CD4-positive, alpha-beta T cell treated with Interleukin-21 for 1 hour (primary cell): ENCODE data around the gene DCC.

ENCODE experiments used
- DNase-seq: peaks from one replicate; pipeline ENCODE4 v3.0.0-alpha.2; 2020

DCC gene

DNA sequence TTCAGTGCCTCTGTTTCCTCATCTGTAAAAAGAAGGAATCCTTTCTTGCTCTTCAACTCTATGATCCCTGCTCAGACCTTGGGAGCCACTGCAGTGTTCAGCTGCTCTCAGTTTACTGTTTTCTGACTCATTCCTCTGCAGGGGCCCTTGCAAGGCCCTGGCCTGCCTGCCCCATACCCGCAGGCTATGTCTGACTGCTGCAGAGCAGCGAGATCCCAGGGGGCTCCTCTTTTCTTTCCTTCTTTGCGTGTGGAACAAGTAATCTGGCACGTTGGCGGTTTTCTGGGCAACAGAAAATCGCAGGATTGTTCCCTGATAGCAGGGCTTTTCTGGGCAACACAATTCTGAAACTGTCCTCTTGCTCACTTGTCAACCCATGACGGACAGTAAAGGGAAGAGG, 376.0 kb downstream of the DCC start:
- DNase-seq = no peak

DNA sequence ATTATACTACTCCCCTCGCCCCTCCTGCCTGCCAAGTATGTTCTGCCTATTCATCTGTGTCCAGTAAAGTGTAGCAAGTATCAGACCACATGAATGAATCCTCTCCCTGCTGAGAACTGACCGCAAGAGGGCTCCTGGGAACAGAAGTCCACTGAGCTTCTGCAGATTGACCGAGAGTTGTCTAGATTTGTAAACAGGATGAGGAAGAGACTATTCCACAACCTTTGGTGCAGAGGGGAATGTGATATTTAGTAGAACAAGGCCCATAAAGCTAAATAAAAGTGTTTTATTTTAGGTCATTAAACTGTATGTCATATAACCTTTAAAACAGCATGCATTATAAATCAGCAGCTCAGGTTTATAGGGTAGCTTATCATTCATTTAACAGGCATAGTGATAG, 377.0 kb downstream of the DCC start:
- DNase-seq = no peak

DNA sequence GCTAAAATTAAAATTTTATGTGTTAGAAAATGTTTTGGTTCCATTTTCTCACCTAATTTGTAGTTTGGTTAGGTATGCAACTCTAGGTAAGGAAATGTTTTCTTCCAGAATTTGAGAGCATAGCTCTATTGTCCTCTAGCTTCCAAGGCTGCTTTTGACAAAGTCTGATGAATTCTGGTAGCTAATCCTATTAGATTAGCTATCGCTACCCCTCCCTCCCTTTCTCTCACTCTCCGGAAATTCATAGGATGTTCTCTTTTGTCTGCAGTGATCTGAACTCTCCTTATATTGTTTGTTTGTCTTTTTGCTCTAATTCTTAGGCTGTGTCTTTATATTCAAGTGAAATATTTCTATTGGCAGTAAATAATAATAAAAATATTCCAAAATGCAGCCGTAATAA, 382.9 kb downstream of the DCC start:
- DNase-seq = no peak

DNA sequence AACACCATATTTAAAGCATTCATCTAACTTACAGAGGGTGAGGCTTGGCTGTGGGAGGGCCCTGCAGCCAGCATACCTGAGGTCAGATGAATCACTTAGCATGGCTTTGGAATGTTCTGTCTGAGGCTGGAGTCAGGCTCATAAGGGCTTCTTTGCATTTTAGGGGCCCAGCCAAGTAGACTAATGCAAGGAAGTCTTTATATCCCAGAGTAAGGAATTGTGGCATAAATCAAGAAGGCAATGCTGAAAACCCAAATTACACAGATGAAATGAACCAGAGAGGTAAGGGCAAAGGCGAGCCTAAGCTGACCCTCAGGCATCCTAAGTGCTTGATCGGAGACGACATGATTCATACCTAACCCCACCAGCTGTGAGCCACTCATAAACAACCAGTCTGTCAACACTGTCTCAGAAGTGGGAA, 383.6 kb downstream of the DCC start:
- no peak for DNase-seq

DNA sequence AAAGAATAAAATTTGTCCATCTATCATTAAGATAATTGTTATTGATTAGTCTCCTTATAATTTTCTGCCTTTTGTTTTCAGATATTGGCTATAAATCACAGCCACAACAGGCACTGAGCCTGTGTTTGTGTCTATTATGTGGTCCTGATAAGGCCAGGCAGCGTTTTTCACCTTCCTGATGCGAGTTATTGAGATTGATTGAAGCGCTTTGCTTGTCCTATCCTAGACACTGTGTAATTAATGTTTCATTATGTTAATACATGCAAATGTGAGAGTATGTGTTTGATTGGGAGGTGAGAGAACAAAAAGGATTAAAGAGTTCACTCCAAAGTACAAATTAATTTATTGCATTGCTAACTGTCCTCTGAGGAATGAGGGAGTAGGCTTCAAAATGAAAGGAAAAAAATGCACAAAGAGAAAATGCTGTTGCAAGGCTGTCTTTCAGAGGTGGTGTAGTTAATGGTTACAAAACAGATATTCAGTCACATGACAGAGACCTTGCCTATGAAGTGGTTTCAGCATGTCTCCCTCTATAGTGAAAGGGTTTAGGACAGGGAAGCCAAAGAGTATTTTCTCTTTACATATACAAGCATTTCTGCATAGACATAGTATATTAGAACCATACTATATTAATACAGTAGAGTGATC, 391.1 kb downstream of the DCC start:
- DNase-seq = no peak

DNA sequence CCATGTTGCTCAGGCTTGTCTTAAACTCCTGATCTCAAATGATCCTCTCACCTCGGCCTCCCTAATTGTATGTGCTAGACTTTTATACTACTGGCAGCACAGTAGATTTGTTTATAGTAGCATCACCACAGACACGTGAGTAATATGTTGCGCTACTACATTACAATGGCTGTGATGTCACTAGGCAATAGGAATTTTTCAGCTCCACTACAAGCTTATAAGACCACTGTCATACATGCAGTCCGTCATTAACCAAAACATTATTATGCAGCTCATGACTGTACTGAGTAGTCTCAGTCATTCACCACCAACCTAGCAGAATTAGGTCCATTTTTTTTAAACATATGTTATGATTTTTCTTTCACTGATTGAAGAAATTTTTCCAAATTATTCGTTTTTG, 398.9 kb downstream of the DCC start:
- DNase-seq = no peak

DNA sequence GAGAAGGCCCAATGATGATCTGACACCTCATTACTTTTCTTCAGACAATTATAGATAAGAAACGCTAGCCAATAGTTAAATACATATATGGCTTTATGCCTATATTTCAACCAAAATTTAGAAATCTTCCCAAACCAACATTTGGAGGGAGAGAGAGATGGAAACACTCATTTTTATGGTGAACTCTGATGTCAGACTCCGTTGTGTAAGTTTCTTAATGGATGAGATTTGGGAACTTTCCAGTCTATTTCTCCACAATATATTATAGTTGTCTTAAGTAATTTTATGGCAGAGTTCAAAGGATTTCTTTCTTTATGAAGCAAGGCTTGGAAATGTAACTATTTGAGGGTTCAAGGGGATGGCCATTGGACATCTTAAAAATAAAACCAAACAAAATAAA, 407.0 kb downstream of the DCC start:
- no peak for DNase-seq

DNA sequence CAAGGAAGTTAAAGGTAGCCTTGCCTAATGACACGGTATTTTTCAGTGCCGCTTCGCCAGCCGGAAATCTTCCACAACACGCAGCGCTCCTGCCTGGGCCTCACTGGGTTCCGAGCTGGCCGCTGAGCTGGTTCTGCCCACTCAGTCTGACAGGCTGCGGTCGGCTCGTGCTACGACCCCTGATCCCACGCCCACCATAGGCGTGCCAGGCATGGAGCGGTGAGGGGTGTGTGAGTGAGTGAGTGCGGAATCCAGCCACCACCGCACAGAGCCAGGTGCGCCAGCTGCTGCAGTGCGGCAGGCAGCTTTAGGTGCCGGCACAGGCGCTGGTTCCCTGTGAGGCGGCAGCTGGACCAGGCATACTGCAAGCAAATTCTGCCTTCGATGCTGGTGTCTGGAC, 407.9 kb downstream of the DCC start:
- DNase-seq = no peak

DNA sequence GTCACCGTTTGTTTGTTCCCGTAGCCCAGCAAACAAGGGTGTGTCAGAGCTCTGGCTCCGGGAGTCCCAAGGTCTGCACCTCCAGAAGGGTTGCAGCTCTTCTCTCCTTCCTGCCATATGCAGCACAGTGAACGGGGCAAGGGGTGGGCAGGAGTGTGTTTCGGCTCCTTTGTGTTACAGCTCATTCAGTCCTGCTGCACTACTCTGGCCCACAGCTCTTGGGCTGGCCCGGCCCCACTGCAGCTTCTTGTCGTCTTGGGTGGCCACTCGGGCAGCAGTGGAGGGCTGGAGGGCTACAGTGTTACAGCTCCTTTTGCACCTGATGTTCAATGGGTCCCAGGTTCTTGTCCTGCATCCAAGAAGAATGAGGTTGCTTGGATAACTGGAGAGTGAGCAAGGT, 408.3 kb downstream of the DCC start:
- DNase-seq = no peak

DNA sequence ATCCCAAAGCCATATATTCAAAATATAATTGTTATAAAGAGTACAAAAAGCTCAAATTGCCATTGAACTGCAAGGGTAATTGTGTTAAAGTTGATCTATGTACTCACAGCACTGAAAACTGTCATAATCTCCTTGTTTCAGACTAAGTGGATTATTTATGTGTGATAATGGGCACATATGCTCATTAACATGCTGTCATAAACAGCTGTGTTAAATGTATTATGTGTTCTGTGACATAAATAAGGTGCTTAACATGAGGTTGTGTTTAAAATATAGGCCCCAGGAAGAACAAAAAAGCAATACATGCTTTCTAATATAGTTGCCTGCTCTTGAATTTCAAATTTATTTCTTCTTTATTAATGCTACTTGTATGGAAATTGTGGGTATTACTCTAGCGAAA, 409.5 kb downstream of the DCC start:
- no peak for DNase-seq

DNA sequence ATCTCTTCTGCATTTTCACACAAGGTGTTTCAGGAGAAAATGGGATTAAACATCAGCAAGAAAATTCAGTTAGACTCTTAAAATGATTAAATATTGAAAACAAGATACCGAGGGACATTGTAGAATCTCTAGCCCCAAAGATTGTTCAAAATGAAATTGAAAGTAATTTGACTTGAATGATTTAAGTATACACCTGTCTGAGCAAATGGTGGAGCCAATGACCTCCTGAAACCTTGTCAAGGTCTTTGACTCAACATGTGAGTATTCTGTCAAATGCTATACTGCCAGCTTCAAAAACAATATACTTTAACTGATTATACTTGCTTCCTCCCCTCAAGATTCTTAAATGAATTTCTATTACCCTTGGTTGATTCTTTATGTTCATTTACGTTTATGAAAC, 411.0 kb downstream of the DCC start:
- no peak for DNase-seq

DNA sequence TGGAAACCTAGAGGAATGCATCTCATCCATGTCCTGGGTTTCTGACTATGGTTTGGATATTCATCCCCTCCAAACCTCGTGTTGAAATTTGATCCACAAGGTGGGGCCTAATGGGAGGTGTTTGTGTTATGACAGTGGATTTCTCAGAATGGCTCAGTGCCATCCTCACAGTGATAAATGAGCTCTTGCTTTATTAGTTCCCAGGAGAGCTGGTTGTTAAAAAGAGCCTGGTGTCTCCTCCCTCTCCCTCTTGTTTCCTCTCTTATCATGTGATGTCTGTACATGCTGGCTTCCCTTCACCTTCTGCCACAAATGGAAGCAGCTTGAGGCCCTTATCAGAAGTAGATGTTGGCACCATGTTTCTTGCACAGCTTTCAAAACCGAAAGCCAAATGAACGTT, 424.3 kb downstream of the DCC start:
- DNase-seq = no peak

DNA sequence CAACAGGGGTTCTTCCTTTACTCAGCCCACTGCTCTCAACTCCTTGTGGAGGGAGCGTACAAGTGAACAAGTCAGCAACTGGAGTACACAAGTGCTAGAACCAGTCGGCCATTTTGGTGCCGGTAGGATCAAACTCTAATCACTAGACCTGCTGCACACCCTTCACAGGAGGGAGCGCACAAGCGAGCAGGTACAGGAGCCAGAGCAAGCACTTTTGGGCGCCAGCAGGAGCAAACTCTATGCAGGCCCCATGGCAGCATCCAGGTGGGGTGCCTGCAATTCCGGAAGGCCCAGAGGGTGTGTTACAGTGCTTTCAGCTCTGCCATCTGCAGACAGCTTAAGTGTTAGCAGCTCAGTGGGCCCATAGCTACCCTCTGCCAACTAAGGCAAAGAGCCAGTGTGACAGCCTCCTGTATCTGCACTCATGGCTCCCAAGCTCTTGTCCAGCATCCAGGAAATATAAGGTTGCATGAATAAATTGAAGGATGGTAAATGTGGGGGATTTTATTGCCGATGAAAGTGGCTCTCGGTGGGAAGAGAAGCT, 426.1 kb downstream of the DCC start:
- DNase-seq = no peak

DNA sequence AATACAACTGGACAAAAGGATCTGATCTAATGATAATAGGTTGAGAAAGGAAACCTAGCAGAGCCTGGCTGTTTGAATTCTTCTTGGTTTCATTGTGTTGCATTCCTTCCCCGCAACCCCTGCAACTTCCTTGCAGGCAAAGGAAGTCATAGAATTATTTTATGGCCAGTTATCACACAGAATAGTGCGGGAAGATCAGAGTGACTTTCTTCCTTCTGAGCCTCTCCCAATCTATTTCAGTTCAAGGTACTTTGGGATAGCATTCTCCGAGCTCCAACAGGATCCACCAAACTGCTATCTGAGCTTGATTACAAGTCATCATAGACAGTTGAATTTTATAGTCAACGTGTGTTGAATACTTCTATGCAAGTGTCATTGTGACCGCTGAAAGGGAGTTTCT, 441.1 kb downstream of the DCC start:
- DNase-seq = no peak

DNA sequence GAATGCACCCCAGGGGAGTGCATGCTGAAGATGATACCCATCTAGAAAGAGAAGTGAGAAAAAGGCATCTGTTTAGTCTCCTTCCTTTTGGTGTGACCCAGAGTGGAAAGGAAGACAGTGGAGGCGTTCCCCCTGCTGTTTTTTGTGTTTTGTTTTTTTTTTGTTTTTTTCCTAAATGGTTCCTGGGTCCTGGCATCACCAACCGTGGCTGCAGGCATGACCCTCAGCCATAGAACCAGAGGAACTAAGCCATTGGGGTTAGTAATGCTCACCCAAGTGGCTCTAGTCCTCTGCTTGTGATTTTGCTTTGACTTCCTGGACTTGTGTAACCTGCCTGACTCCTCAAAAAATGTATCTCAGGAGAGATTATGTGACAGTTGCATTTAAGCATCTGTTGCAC, 451.3 kb downstream of the DCC start:
- no peak for DNase-seq

DNA sequence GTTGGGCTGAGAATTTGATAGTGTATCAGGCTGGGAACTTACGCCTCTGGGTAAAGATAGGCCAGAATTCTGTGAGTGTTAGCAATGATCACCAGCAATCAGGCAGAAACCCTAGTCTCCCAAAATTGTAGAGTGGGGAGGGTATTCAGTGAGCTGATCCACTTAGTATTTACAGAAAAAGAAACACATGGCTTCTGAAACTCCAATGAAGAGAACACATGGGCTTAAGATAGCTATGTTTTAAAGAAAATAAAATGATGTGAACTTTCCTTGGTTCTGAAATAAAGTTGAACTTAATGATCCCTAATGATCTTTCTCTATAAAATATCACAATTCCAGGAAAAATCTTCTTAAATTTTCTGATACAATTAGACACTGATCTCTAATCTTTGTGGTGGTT, 472.8 kb downstream of the DCC start:
- no peak for DNase-seq

DNA sequence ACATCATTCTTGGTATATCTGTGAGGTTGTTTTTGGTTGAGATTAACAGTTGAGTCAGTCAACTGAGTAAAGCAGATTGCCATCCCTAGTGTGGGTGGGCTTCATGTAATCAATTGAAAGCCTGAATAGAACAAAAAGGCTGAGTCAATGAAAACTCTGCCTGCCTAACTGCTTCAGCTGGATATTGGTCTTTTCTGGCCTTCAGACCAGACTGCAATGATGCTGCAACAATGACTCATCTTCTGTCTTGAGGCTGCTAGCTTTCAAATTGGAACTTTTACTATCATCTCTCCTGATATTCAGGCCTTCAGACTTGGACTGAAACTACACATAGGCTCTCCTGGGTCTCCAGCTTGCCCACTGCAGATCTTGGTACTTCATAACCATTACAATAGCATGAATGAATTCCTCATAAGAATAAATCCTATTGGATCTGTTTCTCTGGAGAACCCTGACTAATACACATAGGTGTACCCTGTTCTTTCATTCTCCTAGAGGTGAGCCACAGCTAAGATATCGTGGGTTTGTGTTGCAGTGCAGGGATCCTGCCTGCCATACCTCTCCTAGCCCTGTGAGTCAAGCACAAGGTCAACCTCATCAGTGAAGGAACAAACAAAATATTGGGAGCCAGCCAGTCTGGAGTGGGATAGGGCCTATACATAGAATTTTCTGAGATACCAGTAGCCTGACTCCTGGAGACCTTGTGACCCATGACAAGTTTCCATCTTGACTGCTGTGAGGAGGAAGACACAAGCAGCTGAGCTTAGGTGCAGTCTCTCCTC, 473.8 kb downstream of the DCC start:
- DNase-seq = no peak

DNA sequence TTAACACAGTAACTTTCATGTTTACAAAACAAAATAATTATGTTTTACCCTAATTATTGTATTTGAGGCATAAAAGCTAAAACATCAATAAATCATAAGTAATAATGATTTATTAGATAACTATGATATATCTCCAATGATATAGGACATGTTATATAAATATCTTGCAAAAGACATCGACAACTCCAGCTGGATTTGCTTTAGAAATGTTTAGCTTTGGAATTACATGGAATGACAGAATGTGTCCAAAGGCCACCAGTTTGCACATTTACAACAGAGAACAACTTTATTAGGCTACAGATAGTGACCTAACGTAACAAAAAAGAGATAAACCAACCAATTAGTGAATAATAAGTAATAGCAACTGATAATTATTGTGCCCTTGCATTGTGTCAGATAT, 475.7 kb downstream of the DCC start:
- DNase-seq = no peak

DNA sequence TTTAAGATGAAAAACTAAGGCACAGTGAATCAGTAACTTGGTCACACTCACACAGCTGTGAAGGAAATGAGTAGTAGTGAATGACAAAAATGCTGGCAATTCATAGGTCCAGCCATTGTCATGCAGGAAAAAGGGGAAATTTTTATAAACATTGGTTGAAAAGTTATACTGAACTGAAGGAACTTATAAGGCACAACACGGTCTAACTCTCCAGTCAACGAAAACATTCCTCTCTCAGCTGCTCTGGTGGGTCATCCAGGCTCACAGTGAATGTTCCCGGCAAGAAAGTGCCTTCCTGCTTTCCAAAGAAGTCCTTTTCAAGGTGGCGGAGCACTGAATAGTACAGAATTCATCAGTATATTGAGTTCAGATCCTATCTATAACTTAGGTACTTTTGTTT, 476.1 kb downstream of the DCC start:
- DNase-seq = no peak

DNA sequence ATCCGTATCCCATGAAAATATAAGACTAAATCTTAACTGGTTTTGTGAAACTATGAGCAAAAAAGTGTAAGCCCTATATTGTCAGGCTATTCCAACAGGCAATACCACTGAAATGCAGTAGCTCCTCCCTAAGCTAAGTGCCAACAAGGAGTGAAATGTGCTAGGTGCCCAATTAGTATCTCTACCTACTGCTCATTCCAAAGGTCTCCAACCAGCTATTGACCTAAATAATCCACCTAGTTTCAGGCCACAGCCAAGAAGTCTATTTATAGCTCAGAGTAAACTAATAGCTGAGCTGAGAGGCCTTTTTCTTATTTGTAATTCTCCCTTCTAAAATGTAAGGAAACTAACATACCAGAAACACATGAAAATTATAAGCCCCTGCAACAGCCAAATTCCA, 482.2 kb downstream of the DCC start:
- DNase-seq = no peak

DNA sequence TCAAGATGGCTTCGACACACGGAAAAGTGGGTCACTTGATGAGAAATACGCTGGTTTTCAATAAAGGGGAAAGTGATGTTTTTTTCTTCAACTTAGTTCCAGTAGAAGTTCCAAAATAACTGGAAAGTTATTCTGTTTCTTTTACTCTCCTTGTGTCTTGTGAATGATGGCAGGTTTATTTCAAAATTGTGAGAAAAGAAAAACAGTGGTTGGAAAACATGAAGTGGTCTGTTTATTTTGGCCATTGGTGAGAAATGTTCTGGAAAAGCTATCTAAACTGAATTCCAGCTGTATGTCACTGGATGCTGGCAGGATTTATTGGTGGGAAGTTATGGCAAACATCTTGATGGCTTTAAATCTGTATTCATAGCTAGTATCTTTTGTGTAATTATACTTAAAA, 484.1 kb downstream of the DCC start:
- DNase-seq = no peak

DNA sequence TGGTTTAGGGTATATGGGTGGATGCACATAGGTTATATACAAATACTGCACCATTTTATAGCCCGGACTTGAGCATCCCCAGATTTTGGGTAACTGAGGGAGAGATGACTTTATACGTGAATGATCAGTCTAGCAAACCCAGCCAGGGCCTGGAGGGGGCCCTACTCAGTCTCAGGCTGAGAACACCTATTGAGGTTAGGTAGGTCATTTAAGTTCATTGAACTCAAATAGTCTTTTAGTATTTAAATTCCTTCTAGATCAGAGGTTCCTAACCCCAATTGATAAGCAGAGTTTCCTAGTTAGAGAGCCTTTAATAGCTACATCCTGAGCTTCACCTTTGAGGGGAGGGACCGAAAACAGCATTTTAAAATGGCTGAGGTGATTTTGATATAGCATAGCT, 487.0 kb downstream of the DCC start:
- no peak for DNase-seq

DNA sequence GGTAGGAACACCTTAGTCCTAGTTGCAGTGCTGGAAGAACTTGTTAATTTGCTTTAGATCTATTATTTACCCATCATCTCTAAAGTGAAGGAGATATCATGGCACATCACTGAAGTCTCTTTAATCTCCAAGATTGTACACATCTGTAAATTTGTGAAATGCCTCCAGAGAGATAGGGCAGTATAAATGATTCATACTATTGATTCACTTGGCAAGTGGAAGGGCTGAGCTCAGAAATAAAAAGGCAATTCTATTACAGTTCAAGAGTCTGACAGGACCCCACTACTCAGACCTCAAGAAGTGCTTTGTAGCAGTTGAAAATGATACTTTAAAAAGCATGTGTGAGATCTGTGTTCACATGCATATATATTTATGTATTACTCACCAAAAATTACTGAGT, 489.3 kb downstream of the DCC start:
- no peak for DNase-seq

DNA sequence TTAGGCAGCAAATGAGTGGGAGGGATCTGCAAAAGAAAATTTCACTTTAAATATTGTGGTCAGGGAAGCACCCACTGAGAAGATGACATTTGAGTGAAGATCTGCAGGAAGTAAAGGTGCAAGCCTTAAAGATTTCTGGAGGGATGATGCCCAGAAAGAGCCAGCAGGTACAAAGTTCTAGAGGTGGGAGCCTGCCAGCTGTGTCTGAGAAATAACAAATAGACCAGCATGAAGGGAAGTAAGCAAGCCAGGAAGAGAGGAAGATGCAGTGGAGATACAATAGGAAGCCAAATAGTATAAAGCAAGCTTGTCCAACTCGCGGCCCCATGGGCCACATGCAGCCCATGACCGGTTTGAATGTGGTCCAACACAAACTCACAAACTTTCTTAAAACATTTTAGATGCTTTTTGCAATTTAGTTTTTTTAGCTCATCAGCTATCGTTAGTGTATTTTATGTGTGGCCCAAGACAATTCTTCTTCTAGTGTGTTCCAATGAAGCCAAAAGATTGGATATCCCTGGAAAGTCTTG, 489.9 kb downstream of the DCC start:
- DNase-seq = no peak

DNA sequence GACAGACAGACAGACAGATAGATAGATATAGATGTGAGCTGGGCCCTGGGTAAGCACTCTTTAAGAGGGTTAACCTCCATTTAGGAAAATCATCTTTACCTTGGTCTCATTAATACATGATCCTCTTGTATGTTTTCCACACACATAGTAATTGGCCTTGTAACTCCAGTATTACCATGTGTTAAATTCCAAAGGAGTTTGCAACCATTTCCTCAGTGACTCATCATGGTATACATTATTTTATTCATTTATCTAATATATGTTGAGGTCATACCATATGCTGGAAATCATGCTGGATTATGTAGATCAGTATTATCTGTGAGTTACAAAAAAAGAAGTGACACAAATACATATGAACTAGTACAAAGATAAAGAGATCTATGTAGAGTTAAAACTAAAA, 504.3 kb downstream of the DCC start:
- no peak for DNase-seq
